HG03460 (cell line): ENCODE data around the gene GID8.
"Not testable (repeated sequence)": the region's sequence is repeated elsewhere in the genome, so short reads cannot be mapped to it uniquely, and the experiment has no call there.

Experiments
- ATAC-seq: cut with Tn5 transposase; IDR thresholded peaks from one replicate; pipeline ENCODE4 v1.9.1; 2021; ENCODE audit not compliant: unreplicated experiment

GID8 gene

GRCh38 chr20:62921119-62921687, 16.7 kb upstream of the GID8 start:
- no peak for ATAC-seq

DNA sequence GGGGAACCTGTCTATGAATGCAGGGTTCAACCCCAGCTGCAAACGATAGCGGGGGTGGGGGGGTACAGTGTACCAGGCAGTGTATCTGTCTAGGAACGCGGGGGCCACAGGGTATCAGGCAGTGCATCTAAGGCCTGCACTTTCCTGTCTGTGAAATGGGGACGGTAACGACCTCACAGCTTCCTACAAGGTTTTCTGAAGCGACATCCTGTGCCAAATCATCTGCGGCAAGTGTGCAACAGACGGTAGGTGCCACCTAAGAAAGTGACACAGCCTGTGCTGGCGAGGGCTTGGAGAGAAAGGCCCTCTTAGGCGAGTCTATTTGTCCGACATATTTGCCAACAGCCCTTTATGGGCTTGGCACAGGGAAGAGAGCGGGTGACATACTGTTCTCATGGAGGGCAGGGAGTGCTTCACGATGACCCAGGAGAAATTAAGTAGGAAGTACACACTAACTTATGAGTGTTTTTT, 15.5 kb upstream of the GID8 start:
- no peak for ATAC-seq

DNA sequence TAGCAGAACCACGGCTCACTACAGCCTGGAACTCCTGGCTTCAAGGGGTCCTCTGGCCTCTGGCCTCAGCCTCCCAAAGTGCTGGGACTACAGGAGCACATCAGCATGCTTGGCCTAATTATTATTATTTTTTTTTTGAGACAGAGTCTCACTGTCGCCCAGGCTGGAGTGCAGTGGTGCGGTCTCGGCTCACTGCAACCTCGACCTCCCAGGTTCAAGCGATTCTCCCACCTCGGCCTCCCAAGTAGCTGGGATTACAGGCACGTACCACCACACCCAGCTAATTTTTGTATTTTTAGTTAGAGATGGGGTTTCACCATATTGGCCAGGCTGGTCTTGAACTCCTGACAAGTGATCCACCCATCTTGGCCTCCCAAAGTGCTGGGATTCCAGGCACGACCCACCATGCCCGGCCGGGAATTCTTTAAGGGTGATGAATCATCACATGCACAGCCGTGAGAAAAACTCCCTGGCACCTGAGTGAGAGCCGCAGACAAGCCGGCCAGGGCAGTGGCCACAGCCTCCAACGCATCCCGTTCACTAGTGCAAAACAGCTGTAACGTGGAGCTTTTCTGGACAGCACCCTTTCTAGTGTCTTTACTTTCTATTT, 14.8 kb upstream of the GID8 start:
- not testable (repeated sequence) for ATAC-seq

- no peak for ATAC-seq
These were observed 14.1 kb upstream of the GID8 start for GRCh38 chr20:62923669-62924441.

GRCh38 chr20:62924442-62925075, 13.4 kb upstream of the GID8 start:
- no peak for ATAC-seq

- no peak for ATAC-seq
These were observed 12.9 kb upstream of the GID8 start for GRCh38 chr20:62925076-62925419.

DNA sequence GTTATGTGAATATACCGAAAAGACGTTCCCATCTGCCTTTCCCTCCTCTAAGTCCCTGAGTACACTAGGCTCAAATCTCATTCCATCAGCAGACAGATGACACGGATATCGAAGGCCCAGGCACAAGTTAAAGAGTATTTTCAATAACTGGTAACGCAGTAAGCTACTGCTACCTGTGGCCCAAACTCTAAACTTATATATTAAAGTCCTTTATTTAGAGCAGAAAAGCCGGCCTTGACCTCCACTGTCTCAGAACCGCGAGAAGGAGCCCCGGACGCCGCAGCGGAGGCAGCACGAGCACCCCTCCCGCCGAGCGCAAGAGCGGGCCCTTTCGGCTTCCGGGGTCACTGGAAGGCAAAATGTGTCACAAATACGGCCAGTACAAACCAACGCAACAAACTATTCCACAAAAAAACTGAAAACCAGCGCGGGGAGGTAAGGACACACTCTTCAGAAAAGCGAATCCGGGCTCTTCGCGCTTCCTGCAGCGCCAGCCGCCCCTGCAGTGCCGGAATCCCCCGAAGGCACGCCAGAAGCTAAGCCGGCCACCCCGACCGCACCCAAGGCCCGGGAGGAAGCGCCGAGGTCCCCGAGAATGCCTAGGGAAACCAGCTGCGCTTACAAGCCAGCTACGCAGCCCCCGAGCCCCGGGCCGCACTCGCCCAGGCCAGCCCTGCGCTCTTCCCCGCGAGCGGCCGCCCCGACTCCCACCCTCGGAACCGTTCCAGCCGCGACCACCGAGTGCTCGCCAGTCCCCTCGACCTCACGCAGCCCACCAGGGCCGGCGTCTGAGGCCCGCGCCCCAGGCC, 12.3 kb upstream of the GID8 start:
- peak; percentile 14 for ATAC-seq

DNA sequence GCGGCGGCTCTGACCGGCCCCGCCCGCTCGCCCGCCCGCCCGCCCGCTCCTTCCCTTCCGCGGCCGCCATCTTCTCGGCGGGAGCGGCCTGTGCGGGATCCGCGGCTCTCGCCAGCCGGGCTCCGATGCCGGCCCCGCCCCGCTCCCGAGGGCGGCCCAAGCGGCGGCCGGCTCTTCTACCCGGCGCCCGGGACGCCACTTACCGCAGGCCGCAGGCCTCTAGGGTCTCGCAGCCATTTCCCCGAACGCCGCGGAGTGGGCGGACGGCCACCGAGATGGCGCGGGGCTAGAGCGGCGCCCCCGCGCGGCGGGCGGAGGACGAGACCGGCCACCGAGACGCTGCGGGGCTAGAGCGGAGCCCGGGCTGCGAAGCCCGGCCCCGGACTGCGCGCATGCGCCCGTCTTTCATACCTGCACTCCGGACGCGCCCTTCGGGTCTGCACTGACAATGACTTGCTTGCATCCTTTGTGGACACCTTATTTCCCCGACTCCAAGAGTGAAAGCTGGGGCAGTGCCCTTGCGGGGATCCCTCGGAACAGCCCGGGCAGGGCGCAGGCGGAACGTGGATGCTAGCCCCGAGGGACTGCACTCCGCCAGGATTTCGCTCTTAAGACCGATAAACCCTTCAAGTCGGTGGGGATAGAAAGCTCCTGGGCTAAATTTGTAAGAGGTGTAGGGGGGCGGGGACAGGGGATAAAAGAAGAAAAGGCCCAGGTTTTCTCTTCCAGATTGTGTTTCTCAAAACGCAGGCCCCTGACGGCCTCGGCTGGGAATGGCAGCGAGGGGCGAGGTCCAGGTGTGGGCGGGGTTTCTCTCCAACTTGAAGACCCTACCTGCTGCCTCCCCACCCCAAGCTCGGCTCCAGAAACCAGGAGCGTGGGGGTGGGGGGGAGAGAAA, 11.5 kb upstream of the GID8 start, which contains the start of gene DIDO1:
Gene DIDO1, minus strand, starts transcription at position 277 of the 899 bp plus-strand sequence.
- peak; percentile 63 for ATAC-seq

DNA sequence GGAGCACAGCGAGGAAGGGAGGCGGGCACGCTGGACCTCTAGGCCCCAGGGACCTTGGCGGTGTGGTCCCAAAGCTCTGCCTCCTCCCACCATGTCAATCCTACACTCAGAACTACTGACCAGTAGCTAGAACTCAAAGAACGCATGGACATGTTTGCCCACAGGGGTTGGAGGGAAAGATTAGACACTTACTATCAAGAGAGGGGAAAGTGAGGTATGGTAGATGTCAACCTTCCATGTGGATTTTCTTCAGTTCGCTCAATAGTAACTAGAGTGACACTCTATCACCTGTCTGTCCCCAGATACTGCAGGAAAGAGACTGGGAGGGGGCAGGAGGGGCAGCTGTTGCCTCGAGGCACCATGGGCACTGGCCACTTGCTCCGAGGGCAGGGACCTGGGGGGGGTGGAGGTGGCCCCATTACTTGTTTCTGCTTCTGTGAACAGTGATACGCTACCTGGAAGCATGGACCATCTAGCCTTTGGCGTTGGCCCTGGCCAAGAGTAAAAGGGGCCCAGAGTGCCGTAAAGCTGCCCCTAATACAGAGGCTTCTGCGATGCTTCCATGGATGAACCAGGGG, 10.7 kb upstream of the GID8 start:
- ATAC-seq: no peak

- ATAC-seq: no peak
These were observed 9.6 kb upstream of the GID8 start for GRCh38 chr20:62928246-62928939.

DNA sequence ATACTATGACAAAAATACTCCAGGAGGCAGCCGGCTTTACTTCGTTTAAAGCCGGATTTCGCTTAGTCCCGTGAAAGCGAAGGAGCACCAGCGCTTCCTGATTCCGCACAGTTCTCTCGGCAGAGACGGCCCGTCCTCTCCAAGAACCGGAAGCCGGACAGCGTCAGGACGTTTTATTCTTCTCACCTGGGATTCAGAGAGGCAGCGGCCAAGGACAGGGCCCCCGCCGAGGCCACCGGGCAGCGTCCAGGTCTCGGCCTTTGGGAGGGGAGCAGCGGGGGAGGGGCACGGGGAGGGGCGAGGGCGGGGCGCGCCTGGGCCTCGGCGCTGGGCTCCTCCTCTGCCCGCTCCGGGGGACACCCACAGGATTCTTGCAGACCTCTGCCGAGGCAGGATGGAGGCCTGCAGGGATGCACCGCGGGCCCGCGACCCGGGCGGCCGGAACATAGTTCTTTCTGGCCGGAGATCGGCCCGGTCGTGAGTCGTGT, 8.9 kb upstream of the GID8 start:
- ATAC-seq: no peak

DNA sequence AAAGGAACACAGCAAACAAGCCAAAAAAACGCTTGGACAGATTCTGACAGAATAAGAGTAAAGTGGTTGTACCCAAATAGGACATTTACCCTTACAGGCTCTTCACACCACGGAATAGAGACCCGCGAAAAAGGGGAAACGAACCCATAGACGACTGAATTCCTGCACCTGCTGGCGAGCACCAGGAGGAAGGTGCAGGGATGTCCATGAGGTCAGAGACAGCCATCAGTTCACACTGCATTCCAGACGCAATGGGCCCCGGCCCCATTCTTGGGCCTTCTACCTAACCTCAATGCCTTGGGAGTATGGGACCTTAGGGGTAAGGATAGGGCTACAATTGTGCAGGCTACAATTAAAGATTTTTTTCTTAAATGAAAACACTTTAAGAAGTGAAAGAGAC, 6.5 kb upstream of the GID8 start:
- no peak for ATAC-seq

- no peak for ATAC-seq
These were observed 4.0 kb upstream of the GID8 start for GRCh38 chr20:62933966-62934365.

DNA sequence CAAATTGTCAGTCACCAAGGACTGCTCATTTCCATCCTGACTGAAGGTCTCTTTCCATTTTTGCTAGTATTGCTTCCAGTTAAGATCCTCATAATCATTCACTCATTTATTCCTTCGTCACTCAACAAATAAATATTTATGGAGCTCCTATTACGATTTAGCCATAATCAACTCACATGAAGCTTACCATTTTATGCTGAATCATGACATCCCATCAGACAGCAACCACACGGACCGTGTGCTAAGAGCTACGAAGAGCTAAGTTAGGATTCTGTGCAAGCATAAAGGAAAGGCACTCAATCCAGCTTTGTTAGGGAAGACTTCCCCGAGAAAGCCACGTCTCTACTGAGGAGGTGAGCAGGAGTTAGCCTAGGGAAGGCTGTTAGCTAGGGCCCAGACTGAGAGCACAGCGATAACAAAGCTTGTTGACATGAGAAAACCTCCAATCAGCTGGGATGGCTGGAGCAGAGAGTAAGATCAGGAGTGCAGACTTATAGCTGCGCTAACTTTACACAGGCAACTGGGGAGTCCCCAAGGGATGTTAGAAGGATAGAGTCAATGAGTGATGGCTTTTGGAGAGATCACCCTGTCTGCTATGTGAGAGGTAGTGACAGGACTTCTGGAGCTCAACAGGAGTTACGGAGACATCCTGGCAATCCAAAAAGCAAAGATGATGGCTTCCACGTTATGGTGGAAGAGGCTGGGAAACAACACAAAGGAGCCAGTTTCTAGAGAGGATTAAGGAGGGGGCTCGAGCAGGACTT, 2.6 kb upstream of the GID8 start:
- no peak for ATAC-seq

DNA sequence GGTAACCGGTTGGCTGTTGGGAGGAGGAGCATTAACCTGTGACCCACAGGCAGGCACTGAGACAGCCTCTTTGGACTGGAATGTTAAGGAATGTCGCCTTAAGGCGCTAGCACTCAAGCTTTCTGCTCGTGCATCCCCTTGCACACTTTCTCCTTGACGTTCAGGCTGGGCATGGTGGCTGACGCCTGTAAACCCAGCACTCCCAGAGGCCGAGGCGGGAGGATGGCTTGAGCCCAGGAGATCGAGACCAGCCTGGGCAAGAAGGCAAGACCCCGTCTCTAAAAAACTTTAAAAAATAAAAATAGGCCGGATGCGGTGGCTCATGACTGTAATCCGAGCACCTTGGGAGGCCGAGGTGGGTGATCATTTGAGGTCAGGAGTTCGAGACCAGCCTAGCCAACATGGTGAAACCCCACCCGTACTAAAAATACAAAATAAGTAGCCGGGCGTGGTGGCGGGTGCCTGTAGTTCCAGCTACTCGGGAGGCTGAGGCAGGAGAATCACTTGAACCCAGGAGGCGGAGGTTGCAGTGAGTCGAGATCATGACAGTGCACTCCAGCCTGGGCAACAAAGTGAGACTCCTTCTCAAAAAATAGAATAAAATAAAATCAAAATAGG, 1.9 kb upstream of the GID8 start:
- no peak for ATAC-seq

DNA sequence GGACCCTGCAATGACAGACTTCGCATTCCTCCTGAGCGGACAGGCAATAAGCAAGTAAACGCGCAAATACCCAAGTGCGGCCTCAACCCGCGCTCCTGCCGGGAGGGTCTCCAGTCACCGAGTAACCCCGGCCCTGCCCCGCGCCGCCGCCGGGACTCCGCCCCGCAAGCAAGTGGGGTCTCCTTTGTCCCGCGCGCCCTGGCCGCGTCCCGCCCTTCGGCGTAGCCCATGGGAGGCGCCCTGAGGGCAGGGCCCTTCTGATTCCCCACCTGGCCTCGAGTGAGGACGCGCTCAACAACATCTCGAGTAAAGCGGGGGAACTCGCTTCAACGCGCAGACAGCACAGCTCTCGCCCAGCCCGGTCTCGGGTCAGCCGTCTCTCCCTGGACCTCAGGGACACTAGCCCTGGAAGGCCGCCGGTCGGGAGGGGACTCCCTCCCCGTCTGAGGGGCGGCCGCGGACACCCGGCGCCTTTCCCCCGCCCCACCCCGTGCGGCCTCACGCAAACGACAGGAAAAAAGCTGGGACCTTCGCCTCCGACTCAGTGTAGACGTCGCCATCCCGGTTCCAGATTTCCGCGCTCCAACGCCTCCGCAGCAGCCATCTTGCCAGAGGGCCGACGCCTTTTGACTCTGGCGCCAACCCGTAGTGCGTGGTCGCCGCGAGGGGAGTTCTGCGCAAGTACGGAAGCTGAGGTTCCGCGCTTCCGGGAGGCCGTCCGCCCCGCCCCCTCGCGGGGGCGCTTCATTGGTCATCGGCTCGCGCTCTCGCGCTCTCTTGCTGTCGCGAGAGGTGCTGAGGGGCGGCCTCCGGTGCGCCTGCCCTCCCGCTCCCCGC, 461 bp upstream of the GID8 start:
- ATAC-seq: peak; percentile 67

GRCh38 chr20:62940875-62941274, 2.9 kb downstream of the GID8 start:
- ATAC-seq: no peak
